HepG2 (cell line): ENCODE results near the gene MAP3K9. TPM values are rescaled to one million over a fixed set of nuclear protein-coding genes. Genes with fewer than 3 reads are reported as not detected.

Source experiments
- ATAC-seq: fragments of 200-7000 bp; cut with Tn5 transposase; 3 replicates; pipeline ENCODE4 v1.9.1; 2020; ENCODE audit warnings: mild to moderate bottlenecking, moderate library complexity
- BruUV-seq: library from RNA; stranded (reverse); fragments of 400-500 nt; replicated peaks from 2 replicates; lab custom pipeline; 2021; lab: Mats Ljungman, UMichigan
- CTCF ChIA-PET: fragments of 300-600 bp; formaldehyde crosslinking; extraction: SDS; loops from one replicate; lab custom pipeline; 2021; ENCODE audit warnings: low total read pairs, inconsistent platforms, low intra/inter-chr PET ratio; lab: Yijun Ruan, JAX
- POLR2A ChIA-PET: fragments of 350-600 bp; sonication (Branson Sonifier 250); formaldehyde crosslinking; loops from one replicate; lab custom pipeline; 2020; ENCODE audit warnings: antibody characterized with exemption, inconsistent platforms; lab: Yijun Ruan, JAX
- DNase-seq: peaks from one replicate; pipeline ENCODE4 v3.0.0-alpha.2; 2015; ENCODE audit warnings: low spot score
- FAIRE-seq: peaks from 3 replicates; lab custom pipeline; 2011; peaks lifted over from hg19 to GRCh38; lab: Jason Lieb, UNC
- H2AFZ ChIP-seq: one replicate; pipeline ENCODE4 v1.6.1; 2011; ENCODE audit warnings: low read length, inconsistent platforms
- H3K27ac ChIP-seq: fragments of 300-600 bp; 3 replicates; pipeline ENCODE4 v1.8.0; 2011; ENCODE audit warnings: mixed run types, mild to moderate bottlenecking, mixed read lengths, low read length, inconsistent platforms; ENCODE audit not compliant: insufficient read depth; ENCODE audit errors: extremely low read length
- H3K27me3 ChIP-seq, 2 experiments: fragments of 200-600 bp in 1 of 2; 2 replicates in 1 of 2; 3 replicates in 1 of 2; pipeline versions ENCODE4 v1.6.0 to v1.8.0; 2011; ENCODE audit warnings: low read length in 2 of 2, mild to moderate bottlenecking in 2 of 2, moderate library complexity in 2 of 2, inconsistent platforms in 1 of 2; ENCODE audit not compliant: insufficient read depth in 2 of 2, control insufficient read depth in 1 of 2
- H3K36me3 ChIP-seq, 2 experiments: fragments of 200-600 bp in 1 of 2; replicated peaks in 1 of 2; 2 replicates in 1 of 2; 3 replicates in 1 of 2; pipeline versions ENCODE4 v1.5.1 to v1.8.0; 2011; ENCODE audit warnings: low read length in 2 of 2, inconsistent platforms in 1 of 2; ENCODE audit not compliant: insufficient read depth in 2 of 2, control insufficient read depth in 1 of 2
- H3K4me1 ChIP-seq: 2 replicates; pipeline ENCODE4 v1.5.1; 2012; ENCODE audit warnings: low read length, inconsistent platforms; ENCODE audit not compliant: insufficient read depth
- H3K4me2 ChIP-seq: 2 replicates; pipeline ENCODE4 v1.6.0; 2011; ENCODE audit warnings: low read depth, low read length, inconsistent platforms
- H3K4me3 ChIP-seq, 3 experiments: fragments of 200-600 bp in 1 of 3; sonication (generic), shearing (Covaris generic) in 1 of 3; replicated peaks in 1 of 3; 2 replicates each; pipeline ENCODE4 v1.5.1; 2011 to 2016; ENCODE audit warnings: low read length in 3 of 3, inconsistent platforms in 2 of 3, low read depth in 2 of 3, mild to moderate bottlenecking in 2 of 3, control low read depth in 1 of 3, mixed read lengths in 1 of 3; ENCODE audit not compliant: insufficient read depth in 1 of 3
- H3K79me2 ChIP-seq: one replicate; pipeline ENCODE4 v1.6.1; 2011; ENCODE audit warnings: low read length, inconsistent platforms; ENCODE audit not compliant: insufficient read depth
- H3K9ac ChIP-seq: 2 replicates; pipeline ENCODE4 v1.6.0; 2011; ENCODE audit warnings: mild to moderate bottlenecking, low read depth, low read length, inconsistent platforms; ENCODE audit not compliant: insufficient read depth
- H3K9me3 ChIP-seq: 2 replicates; pipeline ENCODE4 v1.5.1; 2012; ENCODE audit warnings: mild to moderate bottlenecking, low read length
- H4K20me1 ChIP-seq: 2 replicates; pipeline ENCODE4 v1.6.0; 2011; ENCODE audit warnings: inconsistent platforms, mild to moderate bottlenecking, low read length, moderate library complexity; ENCODE audit not compliant: insufficient read depth
- CEBPG ChIP-seq: IDR thresholded peaks from 2 replicates; pipeline ENCODE4 v1.6.1; 2016
- FOXA1 ChIP-seq, 2 experiments: fragments of 450-650 bp in 1 of 2; sonication (generic) in 1 of 2; formaldehyde crosslinking in 1 of 2; IDR thresholded peaks; 2 replicates each; pipeline versions ENCODE4 v1.4.0 to v1.6.1; 2016 to 2020; ENCODE audit warnings: missing genetic modification reagents in 1 of 2
- IKZF4 ChIP-seq: sonication (generic); formaldehyde crosslinking; IDR thresholded peaks from 2 replicates; pipeline ENCODE4 v1.5.1; 2020; ENCODE audit warnings: borderline replicate concordance, mild to moderate bottlenecking, low read depth, missing genetic modification reagents; ENCODE audit errors: not compliant biosample characterization
- KAT2B ChIP-seq: fragments of 150-350 bp; IDR thresholded peaks from 2 replicates; pipeline ENCODE4 v1.6.1; 2014; ENCODE audit warnings: low read depth, low read length, borderline replicate concordance
- ZNF296 ChIP-seq: sonication (generic); formaldehyde crosslinking; conservative IDR thresholded peaks from 2 replicates; pipeline ENCODE4 v1.5.0; 2020; ENCODE audit warnings: mild to moderate bottlenecking, missing genetic modification reagents
- ZNF549 ChIP-seq: sonication (generic); formaldehyde crosslinking; IDR thresholded peaks from 2 replicates; pipeline ENCODE4 v1.5.0; 2020; ENCODE audit warnings: missing genetic modification reagents
- ZNF629 ChIP-seq: sonication (generic); formaldehyde crosslinking; conservative IDR thresholded peaks from 2 replicates; pipeline ENCODE4 v1.5.0; 2020; ENCODE audit warnings: missing genetic modification reagents
- ZNF678 ChIP-seq: sonication (generic); formaldehyde crosslinking; IDR thresholded peaks from 2 replicates; pipeline ENCODE4 v1.4.0; 2020; ENCODE audit warnings: mild to moderate bottlenecking, missing genetic modification reagents
- in situ Hi-C: cut with HindIII; loops from 2 replicates; pipeline ENCODE4 v1.10.0; 2017; ENCODE audit warnings: low pct_unique_long_range_greater_than_20kb; ENCODE audit not compliant: extremely low pct_ligation_motif_present
- intact Hi-C: fragments of 100-400 bp; cut with micrococcal nuclease; formaldehyde crosslinking; loops from one replicate; pipeline ENCODE4 v1.10.0; 2022; ENCODE audit not compliant: unreplicated experiment
- polyA plus RNA-seq, 8 experiments: library from polyadenylated mRNA; depleted of rRNA in 3 of 8; stranded (reverse) in 7 of 8; unstranded in 1 of 8; fragments of >200 nt; fragmentation: Illumina TruSeq in 4 of 8; extraction: Trizol in 4 of 8; gene quantifications; 2 replicates each; pipeline versions ENCODE4 v1.2.1 to v1.2.3, GENCODE V29; 2011 to 2016; ENCODE audit warnings: low read depth in 4 of 8, missing spikeins in 1 of 8, mixed read lengths in 1 of 8; ENCODE audit not compliant: insufficient read depth in 1 of 8
- total RNA-seq, 5 experiments: library from RNA; depleted of rRNA; stranded (reverse); fragments of >200 nt; fragmentation: Illumina TruSeq; extraction: Trizol; gene quantifications; 2 replicates each; pipeline ENCODE4 v1.2.3, GENCODE V29; 2016; ENCODE audit warnings: low read depth in 1 of 5
- TF ChIP-seq, protein P1 (sequence below): sonication (generic); formaldehyde crosslinking; IDR thresholded peaks from 2 replicates; pipeline ENCODE4 v1.5.0; 2020; ENCODE audit warnings: mild to moderate bottlenecking, missing genetic modification reagents
- TF ChIP-seq, protein P2 (sequence below): IDR thresholded peaks from 2 replicates; pipeline ENCODE4 v1.6.1; 2016; ENCODE audit warnings: control low read depth
- TF ChIP-seq, protein P3 (sequence below): sonication (generic); formaldehyde crosslinking; IDR thresholded peaks from 2 replicates; pipeline ENCODE4 v1.5.1; 2020; ENCODE audit warnings: mild to moderate bottlenecking, missing genetic modification reagents, moderate library complexity
- TF ChIP-seq, protein P4 (sequence below): sonication (generic); formaldehyde crosslinking; IDR thresholded peaks from 2 replicates; pipeline ENCODE4 v1.5.1; 2020; ENCODE audit warnings: mild to moderate bottlenecking, moderate library complexity, missing genetic modification reagents
- TF ChIP-seq, protein P5 (sequence below): sonication (generic); formaldehyde crosslinking; IDR thresholded peaks from 2 replicates; pipeline ENCODE4 v1.9.0; 2022; ENCODE audit warnings: low read depth, missing genetic modification reagents
- TF ChIP-seq, protein P6 (sequence below): sonication (generic); formaldehyde crosslinking; IDR thresholded peaks from 2 replicates; pipeline ENCODE4 v1.8.0; 2022; ENCODE audit warnings: mild to moderate bottlenecking, missing genetic modification reagents, borderline replicate concordance

The MAP3K9 gene
- total and polyA plus RNA-seq, 2 of the 13 experiments (the other 11 are each of a cell fraction or from before 2014, with no cell fraction given) = 4.3 to 4.5 TPM

DNA sequence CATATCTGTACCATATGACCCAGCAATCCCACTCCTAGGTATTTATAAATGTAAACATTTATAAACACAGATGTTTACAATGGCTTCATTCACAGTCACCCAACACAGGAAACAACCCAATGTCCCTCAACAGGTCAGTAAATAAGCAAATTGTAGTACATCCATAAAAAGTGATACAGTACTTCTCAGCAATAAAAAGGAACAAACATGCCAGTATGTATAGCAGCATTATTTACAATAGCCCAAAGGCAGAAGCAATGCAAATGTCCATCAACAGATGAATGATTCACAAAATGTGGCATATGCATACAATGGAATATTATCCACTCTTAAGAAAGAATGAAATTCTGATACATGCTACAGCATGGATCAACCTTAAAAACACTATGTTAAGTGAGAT, 27.6 kb upstream of the MAP3K9 start:
- DNase-seq = no peak

More for the DNA sequence above, 27.6 kb upstream of the MAP3K9 start:
- FAIRE-seq = no peak
- Histone ChIP-seq H3K79me2 (no peaks in the 10 kb centered on the region), H2AFZ (no peak overlapping the region), H3K9me3 (no peaks in the 10 kb centered on the region), H4K20me1 (no peaks in the 10 kb centered on the region), H3K4me2 (no peak overlapping the region), H3K27ac (no peak overlapping the region), H3K27me3 (no peaks in the 10 kb centered on the region), H3K9ac (no peak overlapping the region), H3K4me1 (peaks cover 5% of the 10 kb centered on the region), H3K36me3 (no peaks in the 10 kb centered on the region), H3K4me3 (no peak overlapping the region)
- intact Hi-C loops = no loop called here
- in situ Hi-C loops = no loop called here
- ChIA-PET CTCF (no interaction called here), POLR2A (no interaction called here)
- ATAC-seq = no peak
- no TSS peak for BruUV-seq
- TF ChIP-seq IKZF4 (CRISPR knock-in tag) = no peak
- no peak for TF ChIP-seq KAT2B
- no peak for TF ChIP-seq ZNF549
- no peak for TF ChIP-seq FOXA1 (IDR thresholded peaks at IDR 0.05)
- TF ChIP-seq FOXA1 (CRISPR knock-in tag; IDR thresholded peaks at IDR 0.05) = no peak
- TF ChIP-seq, protein P1, sequence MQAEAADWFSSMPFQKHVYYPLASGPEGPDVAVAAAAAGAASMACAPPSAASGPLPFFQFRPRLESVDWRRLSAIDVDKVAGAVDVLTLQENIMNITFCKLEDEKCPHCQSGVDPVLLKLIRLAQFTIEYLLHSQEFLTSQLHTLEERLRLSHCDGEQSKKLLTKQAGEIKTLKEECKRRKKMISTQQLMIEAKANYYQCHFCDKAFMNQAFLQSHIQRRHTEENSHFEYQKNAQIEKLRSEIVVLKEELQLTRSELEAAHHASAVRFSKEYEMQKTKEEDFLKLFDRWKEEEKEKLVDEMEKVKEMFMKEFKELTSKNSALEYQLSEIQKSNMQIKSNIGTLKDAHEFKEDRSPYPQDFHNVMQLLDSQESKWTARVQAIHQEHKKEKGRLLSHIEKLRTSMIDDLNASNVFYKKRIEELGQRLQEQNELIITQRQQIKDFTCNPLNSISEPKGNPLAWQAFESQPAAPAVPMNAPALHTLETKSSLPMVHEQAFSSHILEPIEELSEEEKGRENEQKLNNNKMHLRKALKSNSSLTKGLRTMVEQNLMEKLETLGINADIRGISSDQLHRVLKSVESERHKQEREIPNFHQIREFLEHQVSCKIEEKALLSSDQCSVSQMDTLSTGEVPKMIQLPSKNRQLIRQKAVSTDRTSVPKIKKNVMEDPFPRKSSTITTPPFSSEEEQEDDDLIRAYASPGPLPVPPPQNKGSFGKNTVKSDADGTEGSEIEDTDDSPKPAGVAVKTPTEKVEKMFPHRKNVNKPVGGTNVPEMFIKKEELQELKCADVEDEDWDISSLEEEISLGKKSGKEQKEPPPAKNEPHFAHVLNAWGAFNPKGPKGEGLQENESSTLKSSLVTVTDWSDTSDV (CRISPR knock-in tag) = no peak
- TF ChIP-seq, protein P2, sequence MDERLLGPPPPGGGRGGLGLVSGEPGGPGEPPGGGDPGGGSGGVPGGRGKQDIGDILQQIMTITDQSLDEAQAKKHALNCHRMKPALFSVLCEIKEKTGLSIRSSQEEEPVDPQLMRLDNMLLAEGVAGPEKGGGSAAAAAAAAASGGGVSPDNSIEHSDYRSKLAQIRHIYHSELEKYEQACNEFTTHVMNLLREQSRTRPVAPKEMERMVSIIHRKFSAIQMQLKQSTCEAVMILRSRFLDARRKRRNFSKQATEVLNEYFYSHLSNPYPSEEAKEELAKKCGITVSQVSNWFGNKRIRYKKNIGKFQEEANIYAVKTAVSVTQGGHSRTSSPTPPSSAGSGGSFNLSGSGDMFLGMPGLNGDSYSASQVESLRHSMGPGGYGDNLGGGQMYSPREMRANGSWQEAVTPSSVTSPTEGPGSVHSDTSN = no peak
- TF ChIP-seq, protein P3, sequence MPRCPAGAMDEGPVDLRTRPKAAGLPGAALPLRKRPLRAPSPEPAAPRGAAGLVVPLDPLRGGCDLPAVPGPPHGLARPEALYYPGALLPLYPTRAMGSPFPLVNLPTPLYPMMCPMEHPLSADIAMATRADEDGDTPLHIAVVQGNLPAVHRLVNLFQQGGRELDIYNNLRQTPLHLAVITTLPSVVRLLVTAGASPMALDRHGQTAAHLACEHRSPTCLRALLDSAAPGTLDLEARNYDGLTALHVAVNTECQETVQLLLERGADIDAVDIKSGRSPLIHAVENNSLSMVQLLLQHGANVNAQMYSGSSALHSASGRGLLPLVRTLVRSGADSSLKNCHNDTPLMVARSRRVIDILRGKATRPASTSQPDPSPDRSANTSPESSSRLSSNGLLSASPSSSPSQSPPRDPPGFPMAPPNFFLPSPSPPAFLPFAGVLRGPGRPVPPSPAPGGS (CRISPR knock-in tag) = no peak
- TF ChIP-seq, protein P4, sequence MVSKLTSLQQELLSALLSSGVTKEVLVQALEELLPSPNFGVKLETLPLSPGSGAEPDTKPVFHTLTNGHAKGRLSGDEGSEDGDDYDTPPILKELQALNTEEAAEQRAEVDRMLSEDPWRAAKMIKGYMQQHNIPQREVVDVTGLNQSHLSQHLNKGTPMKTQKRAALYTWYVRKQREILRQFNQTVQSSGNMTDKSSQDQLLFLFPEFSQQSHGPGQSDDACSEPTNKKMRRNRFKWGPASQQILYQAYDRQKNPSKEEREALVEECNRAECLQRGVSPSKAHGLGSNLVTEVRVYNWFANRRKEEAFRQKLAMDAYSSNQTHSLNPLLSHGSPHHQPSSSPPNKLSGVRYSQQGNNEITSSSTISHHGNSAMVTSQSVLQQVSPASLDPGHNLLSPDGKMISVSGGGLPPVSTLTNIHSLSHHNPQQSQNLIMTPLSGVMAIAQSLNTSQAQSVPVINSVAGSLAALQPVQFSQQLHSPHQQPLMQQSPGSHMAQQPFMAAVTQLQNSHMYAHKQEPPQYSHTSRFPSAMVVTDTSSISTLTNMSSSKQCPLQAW = no peak
- TF ChIP-seq, protein P5, sequence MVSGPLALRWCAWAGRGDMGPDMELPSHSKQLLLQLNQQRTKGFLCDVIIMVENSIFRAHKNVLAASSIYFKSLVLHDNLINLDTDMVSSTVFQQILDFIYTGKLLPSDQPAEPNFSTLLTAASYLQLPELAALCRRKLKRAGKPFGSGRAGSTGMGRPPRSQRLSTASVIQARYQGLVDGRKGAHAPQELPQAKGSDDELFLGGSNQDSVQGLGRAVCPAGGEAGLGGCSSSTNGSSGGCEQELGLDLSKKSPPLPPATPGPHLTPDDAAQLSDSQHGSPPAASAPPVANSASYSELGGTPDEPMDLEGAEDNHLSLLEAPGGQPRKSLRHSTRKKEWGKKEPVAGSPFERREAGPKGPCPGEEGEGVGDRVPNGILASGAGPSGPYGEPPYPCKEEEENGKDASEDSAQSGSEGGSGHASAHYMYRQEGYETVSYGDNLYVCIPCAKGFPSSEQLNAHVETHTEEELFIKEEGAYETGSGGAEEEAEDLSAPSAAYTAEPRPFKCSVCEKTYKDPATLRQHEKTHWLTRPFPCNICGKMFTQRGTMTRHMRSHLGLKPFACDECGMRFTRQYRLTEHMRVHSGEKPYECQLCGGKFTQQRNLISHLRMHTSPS (CRISPR knock-in tag) = no peak
- no peak for TF ChIP-seq ZNF629 (CRISPR knock-in tag)
- TF ChIP-seq, protein P6, sequence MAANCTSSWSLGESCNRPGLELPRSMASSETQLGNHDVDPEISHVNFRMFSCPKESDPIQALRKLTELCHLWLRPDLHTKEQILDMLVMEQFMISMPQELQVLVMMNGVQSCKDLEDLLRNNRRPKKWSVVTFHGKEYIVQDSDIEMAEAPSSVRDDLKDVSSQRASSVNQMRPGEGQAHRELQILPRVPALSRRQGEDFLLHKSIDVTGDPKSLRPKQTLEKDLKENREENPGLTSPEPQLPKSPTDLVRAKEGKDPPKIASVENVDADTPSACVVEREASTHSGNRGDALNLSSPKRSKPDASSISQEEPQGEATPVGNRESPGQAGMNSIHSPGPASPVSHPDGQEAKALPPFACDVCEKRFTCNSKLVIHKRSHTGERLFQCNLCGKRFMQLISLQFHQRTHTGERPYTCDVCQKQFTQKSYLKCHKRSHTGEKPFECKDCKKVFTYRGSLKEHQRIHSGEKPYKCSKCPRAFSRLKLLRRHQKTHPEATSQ (CRISPR knock-in tag) = no peak
- no peak for TF ChIP-seq CEBPG (CRISPR knock-in tag)
- no peak for TF ChIP-seq ZNF678 (CRISPR knock-in tag)
- TF ChIP-seq ZNF296 (CRISPR knock-in tag) = no peak
